C4-2B (cell line): ENCODE data around the gene GHRH.

Experiments
- ZFX ChIP-seq: fragments of 450-650 bp; IDR thresholded peaks from 2 replicates; pipeline ENCODE4 v1.6.1; 2017
- TF ChIP-seq, protein P1 (sequence below): fragments of 450-650 bp; conservative IDR thresholded peaks from 2 replicates; pipeline ENCODE4 v1.5.1; 2017; ENCODE audit warnings: mild to moderate bottlenecking

DNA sequence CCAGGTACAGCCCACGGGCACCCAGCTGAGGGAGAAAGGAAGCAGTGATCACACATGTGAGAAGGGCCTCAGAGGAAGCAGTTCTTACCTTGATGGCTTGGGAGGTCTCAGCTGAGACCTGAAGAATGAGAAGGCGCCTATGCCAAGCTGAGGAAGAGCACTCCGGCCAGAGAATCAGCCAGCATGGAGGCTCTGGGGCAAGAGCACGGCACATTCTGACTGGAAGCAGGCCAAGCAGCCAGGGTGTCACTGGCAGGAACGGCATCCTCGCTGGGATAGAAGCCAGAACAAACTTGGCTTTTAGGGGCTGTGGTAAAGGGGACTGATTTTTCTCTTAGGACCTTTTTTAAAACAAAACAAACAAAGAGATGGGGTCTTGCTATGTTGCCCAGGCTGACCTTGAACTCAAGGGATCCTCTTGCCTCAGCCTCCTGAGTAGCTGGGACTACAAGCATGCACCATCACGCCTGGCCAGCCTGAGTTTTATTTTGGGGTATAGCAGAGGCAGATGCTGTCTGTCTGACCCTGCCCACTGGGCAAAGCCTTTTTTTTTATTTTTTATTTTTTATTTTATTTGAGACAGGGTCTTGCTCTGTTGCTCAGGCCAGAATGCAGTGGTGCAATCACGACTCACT lies 17.6 kb downstream of the GHRH start:
- TF ChIP-seq, protein P1, sequence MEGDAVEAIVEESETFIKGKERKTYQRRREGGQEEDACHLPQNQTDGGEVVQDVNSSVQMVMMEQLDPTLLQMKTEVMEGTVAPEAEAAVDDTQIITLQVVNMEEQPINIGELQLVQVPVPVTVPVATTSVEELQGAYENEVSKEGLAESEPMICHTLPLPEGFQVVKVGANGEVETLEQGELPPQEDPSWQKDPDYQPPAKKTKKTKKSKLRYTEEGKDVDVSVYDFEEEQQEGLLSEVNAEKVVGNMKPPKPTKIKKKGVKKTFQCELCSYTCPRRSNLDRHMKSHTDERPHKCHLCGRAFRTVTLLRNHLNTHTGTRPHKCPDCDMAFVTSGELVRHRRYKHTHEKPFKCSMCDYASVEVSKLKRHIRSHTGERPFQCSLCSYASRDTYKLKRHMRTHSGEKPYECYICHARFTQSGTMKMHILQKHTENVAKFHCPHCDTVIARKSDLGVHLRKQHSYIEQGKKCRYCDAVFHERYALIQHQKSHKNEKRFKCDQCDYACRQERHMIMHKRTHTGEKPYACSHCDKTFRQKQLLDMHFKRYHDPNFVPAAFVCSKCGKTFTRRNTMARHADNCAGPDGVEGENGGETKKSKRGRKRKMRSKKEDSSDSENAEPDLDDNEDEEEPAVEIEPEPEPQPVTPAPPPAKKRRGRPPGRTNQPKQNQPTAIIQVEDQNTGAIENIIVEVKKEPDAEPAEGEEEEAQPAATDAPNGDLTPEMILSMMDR = no peak
- no peak for TF ChIP-seq ZFX
